ENCODE data around the gene SYT15. TPM values are rescaled to one million over a fixed set of nuclear protein-coding genes. Genes with fewer than 3 reads are reported as not detected.
"Not testable (repeated sequence)": the region's sequence is repeated elsewhere in the genome, so short reads cannot be mapped to it uniquely, and the experiment has no call there.

The SYT15 gene
- total and polyA plus RNA-seq, 2 of the 13 experiments (the other 11 are each of a cell fraction or from before 2014, with no cell fraction given) = 0.24 to 0.38 TPM

GRCh38 chr10:46560952-46561351 lies 18.0 kb upstream of the SYT15 start:
- Histone ChIP-seq H3K79me2 (ENCODE audit: insufficient read depth, low read length) (no peaks in the 10 kb centered on the region), H4K20me1 (ENCODE audit: insufficient read depth, low read length) (no peaks in the 10 kb centered on the region), H3K9me3 (ENCODE audit: low read length) (no peaks in the 10 kb centered on the region), H3K9ac (ENCODE audit: insufficient read depth, low read depth, low read length) (no peak overlapping the region), H2AFZ (ENCODE audit: low read length) (no peak overlapping the region), H3K36me3 (replicated peaks in 1 of 2; ENCODE audit: control insufficient read depth in 1 of 2, insufficient read depth in 2 of 2, low read length in 2 of 2) (no peaks in the 10 kb centered on the region), H3K4me3 (replicated peaks in 1 of 3; ENCODE audit: insufficient read depth in 1 of 3, low read depth in 2 of 3, low read length in 3 of 3) (no peak overlapping the region), H3K4me1 (ENCODE audit: insufficient read depth, low read length) (peaks cover 14% of the 10 kb centered on the region), H3K4me2 (ENCODE audit: low read depth, low read length) (no peak overlapping the region), H3K27me3 (ENCODE audit: control insufficient read depth in 1 of 2, insufficient read depth in 2 of 2, low read length in 2 of 2) (peaks cover 0 to 17% of the 10 kb centered on the region in 2 experiments; a peak in 3 of 5 replicates), H3K27ac (ENCODE audit: extremely low read length, insufficient read depth, low read length) (no peak overlapping the region)
- TF ChIP-seq ZNF672 (CRISPR knock-in tag; IDR thresholded peaks at IDR 0.05) (no peak), ZNF460 (CRISPR knock-in tag; IDR thresholded peaks at IDR 0.05; ENCODE audit: borderline replicate concordance) (no peak), ZNF546 (CRISPR knock-in tag; conservative IDR thresholded peaks at IDR 0.05) (no peak), U2AF2 (IDR thresholded peaks at IDR 0.05; ENCODE audit: low read depth, low read length) (no peak)
- POLR2A ChIA-PET = no interaction called here
- FAIRE-seq (no peak), ATAC-seq (no peak), DNase-seq (ENCODE audit: low spot score) (no peak)
- BruUV-seq (replicated peaks) = no TSS peak
- CTCF ChIA-PET (ENCODE audit: low intra/inter-chr PET ratio, low total read pairs) = no interaction called here
- intact Hi-C loops (cut with micrococcal nuclease; ENCODE audit: unreplicated experiment) = no loop called here
- in situ Hi-C loops (cut with HindIII; ENCODE audit: extremely low pct_ligation_motif_present, low pct_unique_long_range_greater_than_20kb) = no loop called here
- 0% methylated on average over 1 of the region's 1 CpG for WGBS (ENCODE audit: low lambda C conversion rate)

- H2AFZ ChIP-seq (ENCODE audit: low read length); H3K9me3 ChIP-seq (ENCODE audit: low read length); POLR2A ChIA-PET; CTCF ChIA-PET (ENCODE audit: low intra/inter-chr PET ratio, low total read pairs); H3K4me3 ChIP-seq (replicated peaks in 1 of 3; ENCODE audit: insufficient read depth in 1 of 3, low read depth in 2 of 3, low read length in 3 of 3); H3K27me3 ChIP-seq (ENCODE audit: control insufficient read depth in 1 of 2, insufficient read depth in 2 of 2, low read length in 2 of 2); H3K79me2 ChIP-seq (ENCODE audit: insufficient read depth, low read length); H4K20me1 ChIP-seq (ENCODE audit: insufficient read depth, low read length); H3K27ac ChIP-seq (ENCODE audit: extremely low read length, insufficient read depth, low read length); in situ Hi-C loops (cut with HindIII; ENCODE audit: extremely low pct_ligation_motif_present, low pct_unique_long_range_greater_than_20kb); BruUV-seq (replicated peaks); H3K9ac ChIP-seq (ENCODE audit: insufficient read depth, low read depth, low read length); intact Hi-C loops (cut with micrococcal nuclease; ENCODE audit: unreplicated experiment); H3K36me3 ChIP-seq (replicated peaks in 1 of 2; ENCODE audit: control insufficient read depth in 1 of 2, insufficient read depth in 2 of 2, low read length in 2 of 2); H3K4me1 ChIP-seq (ENCODE audit: insufficient read depth, low read length): not testable (repeated sequence)
- TF ChIP-seq RAD21 (CRISPR knock-in tag; IDR thresholded peaks at IDR 0.05) (peak; percentile 32; the same call in 1 of the 2 replicates), STAG1 (CRISPR knock-in tag; IDR thresholded peaks at IDR 0.05) (peak; percentile 77), HMGXB4 (CRISPR knock-in tag; IDR thresholded peaks at IDR 0.05; ENCODE audit: borderline replicate concordance in 1 of 2, low read depth in 1 of 2) (peak; percentile 61 to 66; a peak in 3 of 4 replicates), ZNF574 (CRISPR knock-in tag; IDR thresholded peaks at IDR 0.05) (peak; percentile 20; the same call in 1 of the 2 replicates), SMC3 (IDR thresholded peaks at IDR 0.05; ENCODE audit: low read length) (peak; percentile 74), CTCF (CRISPR knock-in tag; IDR thresholded peaks at IDR 0.05) (peak; percentile 81)
- WGBS (ENCODE audit: low lambda C conversion rate) = 0% methylated on average over 3 of the region's 6 CpGs
- FAIRE-seq (peak; percentile 98), DNase-seq (ENCODE audit: low spot score) (peak; percentile 58), ATAC-seq (peak; percentile 96)
- H3K4me2 ChIP-seq (ENCODE audit: low read depth, low read length) = peak overlapping the region; percentile 51; the same call in 1 of the 2 replicates
These were observed 13.2 kb upstream of the SYT15 start for GRCh38 chr10:46565591-46566332.
